Stimulated activated CD4-positive, alpha-beta T cell treated with anti-CD3 and anti-CD28 coated beads, Interleukin-1b, Interleukin-23, amount 100 ng/mL, for 48 hours (primary cell): ENCODE measurements around the gene LYZL4.

Experiments used
- DNase-seq: peaks from one replicate; pipeline ENCODE4 v3.0.0-alpha.2; 2020

Gene LYZL4

GRCh38 chr3:42369832-42370231, 40.6 kb downstream of the LYZL4 start:
- DNase-seq, result no peak

- no peak for DNase-seq
Measured at GRCh38 chr3:42369304-42369703, 41.1 kb downstream of the LYZL4 start.

- no peak for DNase-seq
Measured at GRCh38 chr3:42368861-42369260, 41.5 kb downstream of the LYZL4 start.

GRCh38 chr3:42367903-42368302, 42.5 kb downstream of the LYZL4 start:
- no peak for DNase-seq

GRCh38 chr3:42366550-42366949, 43.9 kb downstream of the LYZL4 start:
- DNase-seq, result no peak

GRCh38 chr3:42357335-42357734, 53.1 kb downstream of the LYZL4 start:
- no peak for DNase-seq

GRCh38 chr3:42355612-42356011, 54.8 kb downstream of the LYZL4 start:
- no peak for DNase-seq

GRCh38 chr3:42353631-42354030, 56.8 kb downstream of the LYZL4 start:
- DNase-seq, result no peak

GRCh38 chr3:42351207-42351606, 59.2 kb downstream of the LYZL4 start:
- DNase-seq, result no peak

- no peak for DNase-seq
Measured at GRCh38 chr3:42349765-42350594, 60.4 kb downstream of the LYZL4 start.

GRCh38 chr3:42347928-42348327, 62.5 kb downstream of the LYZL4 start:
- DNase-seq, result no peak
